Rectal smooth muscle tissue (tissue), 1 donor: ENCODE measurements around the gene MSH3.

ENCODE experiments used
- H3K27ac ChIP-seq: one replicate; pipeline ENCODE4 v1.7.0; 2013; ENCODE audit warnings: low read depth, low read length, inconsistent platforms
- H3K27me3 ChIP-seq: one replicate; pipeline ENCODE4 v1.7.0; 2013; ENCODE audit warnings: low read length; ENCODE audit not compliant: control insufficient read depth, insufficient read depth
- H3K36me3 ChIP-seq: one replicate; pipeline ENCODE4 v1.7.0; 2013; ENCODE audit warnings: low read length; ENCODE audit not compliant: control insufficient read depth, insufficient read depth
- H3K4me1 ChIP-seq: one replicate; pipeline ENCODE4 v1.7.0; 2013; ENCODE audit warnings: low read length; ENCODE audit not compliant: control insufficient read depth, insufficient read depth
- H3K4me3 ChIP-seq: one replicate; pipeline ENCODE4 v1.7.0; 2013; ENCODE audit warnings: low read length
- H3K9ac ChIP-seq: one replicate; pipeline ENCODE4 v1.7.0; 2013; ENCODE audit warnings: low read length

Gene MSH3

GRCh38 chr5:80701597-80701996, 47.1 kb downstream of the MSH3 start:
- Histone ChIP-seq H3K9ac (no peak overlapping the region), H3K4me3 (no peak overlapping the region), H3K27me3 (no peaks in the 10 kb centered on the region), H3K27ac (no peak overlapping the region), H3K36me3 (peaks cover 7% of the 10 kb centered on the region), H3K4me1 (no peaks in the 10 kb centered on the region)

- H3K9ac ChIP-seq: no peak overlapping the region
- H3K4me1 ChIP-seq: no peaks in the 10 kb centered on the region
- H3K4me3 ChIP-seq: no peak overlapping the region
- peaks cover 7% of the 10 kb centered on the region for H3K36me3 ChIP-seq
- H3K27me3 ChIP-seq: no peaks in the 10 kb centered on the region
- H3K27ac ChIP-seq: no peak overlapping the region
These were observed 48.8 kb downstream of the MSH3 start for GRCh38 chr5:80703291-80703690.

GRCh38 chr5:80703747-80704146, 49.3 kb downstream of the MSH3 start:
- H3K4me1 ChIP-seq: no peaks in the 10 kb centered on the region
- no peak overlapping the region for H3K4me3 ChIP-seq
- H3K27ac ChIP-seq: no peak overlapping the region
- H3K27me3 ChIP-seq: no peaks in the 10 kb centered on the region
- H3K9ac ChIP-seq: no peak overlapping the region
- H3K36me3 ChIP-seq: peaks cover 7% of the 10 kb centered on the region

GRCh38 chr5:80704221-80704620, 49.8 kb downstream of the MSH3 start:
- Histone ChIP-seq H3K27ac (no peak overlapping the region), H3K27me3 (no peaks in the 10 kb centered on the region), H3K9ac (no peak overlapping the region), H3K4me1 (no peaks in the 10 kb centered on the region), H3K4me3 (no peak overlapping the region), H3K36me3 (peaks cover 7% of the 10 kb centered on the region)

GRCh38 chr5:80705216-80705769, 50.8 kb downstream of the MSH3 start:
- Histone ChIP-seq H3K9ac (no peak overlapping the region), H3K27ac (no peak overlapping the region), H3K4me1 (no peaks in the 10 kb centered on the region), H3K4me3 (no peak overlapping the region), H3K36me3 (peaks cover 7% of the 10 kb centered on the region), H3K27me3 (no peaks in the 10 kb centered on the region)

GRCh38 chr5:80705801-80706200, 51.3 kb downstream of the MSH3 start:
- H3K4me1 ChIP-seq: no peaks in the 10 kb centered on the region
- no peak overlapping the region for H3K9ac ChIP-seq
- no peaks in the 10 kb centered on the region for H3K27me3 ChIP-seq
- H3K36me3 ChIP-seq: peaks cover 7% of the 10 kb centered on the region
- H3K27ac ChIP-seq: no peak overlapping the region
- no peak overlapping the region for H3K4me3 ChIP-seq

GRCh38 chr5:80706835-80707447, 52.5 kb downstream of the MSH3 start:
- H3K27ac ChIP-seq: no peak overlapping the region
- peaks cover 7% of the 10 kb centered on the region for H3K36me3 ChIP-seq

GRCh38 chr5:80707645-80708044, 53.2 kb downstream of the MSH3 start:
- Histone ChIP-seq H3K36me3 (peaks cover 3% of the 10 kb centered on the region), H3K4me1 (no peaks in the 10 kb centered on the region), H3K27me3 (no peaks in the 10 kb centered on the region), H3K27ac (no peak overlapping the region), H3K4me3 (no peak overlapping the region), H3K9ac (no peak overlapping the region)

More at GRCh38 chr5:80706835-80707447, 52.5 kb downstream of the MSH3 start:
- Histone ChIP-seq H3K4me3 (no peak overlapping the region), H3K4me1 (no peaks in the 10 kb centered on the region), H3K27me3 (no peaks in the 10 kb centered on the region), H3K9ac (no peak overlapping the region)

- no peak overlapping the region for H3K4me3 ChIP-seq
- H3K9ac ChIP-seq: no peak overlapping the region
- no peak overlapping the region for H3K27ac ChIP-seq
- H3K4me1 ChIP-seq: no peaks in the 10 kb centered on the region
- H3K27me3 ChIP-seq: no peaks in the 10 kb centered on the region
- H3K36me3 ChIP-seq: no peaks in the 10 kb centered on the region
These were observed 56.8 kb downstream of the MSH3 start for GRCh38 chr5:80711216-80711615.

GRCh38 chr5:80711938-80712337, 57.5 kb downstream of the MSH3 start:
- Histone ChIP-seq H3K4me1 (no peaks in the 10 kb centered on the region), H3K27ac (no peak overlapping the region), H3K27me3 (no peaks in the 10 kb centered on the region), H3K9ac (no peak overlapping the region), H3K4me3 (no peak overlapping the region), H3K36me3 (no peaks in the 10 kb centered on the region)

- H3K4me3 ChIP-seq: no peak overlapping the region
- H3K4me1 ChIP-seq: no peaks in the 10 kb centered on the region
- H3K9ac ChIP-seq: no peak overlapping the region
- no peaks in the 10 kb centered on the region for H3K27me3 ChIP-seq
- H3K36me3 ChIP-seq: no peaks in the 10 kb centered on the region
- no peak overlapping the region for H3K27ac ChIP-seq
These were observed 58.5 kb downstream of the MSH3 start for GRCh38 chr5:80712919-80713318.

- Histone ChIP-seq H3K4me3 (no peak overlapping the region), H3K9ac (no peak overlapping the region), H3K4me1 (no peaks in the 10 kb centered on the region), H3K27ac (no peak overlapping the region), H3K36me3 (no peaks in the 10 kb centered on the region), H3K27me3 (no peaks in the 10 kb centered on the region)
These were observed 59.2 kb downstream of the MSH3 start for GRCh38 chr5:80713631-80714030.

GRCh38 chr5:80714570-80715298, 60.3 kb downstream of the MSH3 start:
- H3K4me3 ChIP-seq: no peak overlapping the region
- H3K4me1 ChIP-seq: no peaks in the 10 kb centered on the region
- H3K36me3 ChIP-seq: no peaks in the 10 kb centered on the region
- H3K27ac ChIP-seq: no peak overlapping the region
- H3K27me3 ChIP-seq: no peaks in the 10 kb centered on the region
- H3K9ac ChIP-seq: no peak overlapping the region
